ENCODE data around the gene SUMO2. TPM values are rescaled to one million over a fixed set of nuclear protein-coding genes. Genes with fewer than 3 reads are reported as not detected.

SUMO2 gene
- total RNA-seq, 1 experiment from 2014 or later = 859 TPM

- ATAC-seq (no peak), DNase-seq (ENCODE audit: low read depth, low spot score) (no peak)
- Histone ChIP-seq H3K36me3 (ENCODE audit: control insufficient read depth in 1 of 2, insufficient read depth in 2 of 2, low read length in 2 of 2) (peaks cover 19 to 28% of the 10 kb centered on the region in 2 experiments), H3K4me3 (replicated peaks in 1 of 2; ENCODE audit: low read depth in 1 of 2, low read length in 2 of 2) (peak overlapping the region; percentile 76 to 89), H2AFZ (ENCODE audit: low read depth, low read length, poor library complexity, severe bottlenecking) (no peak overlapping the region), H3K27me3 (ENCODE audit: insufficient read depth, low read length) (no peaks in the 10 kb centered on the region), H3K4me1 (ENCODE audit: control insufficient read depth in 1 of 2, insufficient read depth in 2 of 2, low read length in 2 of 2) (peaks cover 20 to 33% of the 10 kb centered on the region in 2 experiments), H3K9me3 (ENCODE audit: control insufficient read depth in 1 of 2, insufficient read depth in 1 of 2, low read depth in 1 of 2, low read length in 2 of 2) (no peaks in the 10 kb centered on the region), H4K20me1 (ENCODE audit: insufficient read depth) (peaks cover 22% of the 10 kb centered on the region; the same call in 1 of the 2 replicates), H3K4me2 (ENCODE audit: low read length) (peak overlapping the region; percentile 82), H3K9ac (ENCODE audit: low read length) (peak overlapping the region; percentile 98), H3K27ac (ENCODE audit: low read depth, low read length) (peak overlapping the region; percentile 100), H3K9me2 (ENCODE audit: insufficient read depth) (no peaks in the 10 kb centered on the region), H3K79me2 (ENCODE audit: insufficient read depth, low read length) (peaks cover 60% of the 10 kb centered on the region)
- TF ChIP-seq CTCF (IDR thresholded peaks at IDR 0.05 in 2 of 3, conservative IDR thresholded peaks at IDR 0.05 in 1 of 3; ENCODE audit: borderline replicate concordance in 1 of 3, insufficient read depth in 1 of 3, low read depth in 2 of 3, low read length in 2 of 3) = no peak
- no peak for TF ChIP-seq ELF1 (IDR thresholded peaks at IDR 0.05; ENCODE audit: borderline replicate concordance, low read depth)
- TF ChIP-seq CEBPB (IDR thresholded peaks at IDR 0.05; ENCODE audit: low read depth) = no peak
- TF ChIP-seq EZH2 (IDR thresholded peaks at IDR 0.05) = no peak
- TF ChIP-seq SIN3A (IDR thresholded peaks at IDR 0.05; ENCODE audit: low read depth) = peak; percentile 3; the same call in 1 of the 2 replicates
- ChIA-PET POLR2A (no interaction called here), RAD21 (ENCODE audit: low non-redundant PET in 1 of 2, low total read pairs in 2 of 2, uncharacterized antibody in 2 of 2, unreplicated experiment in 2 of 2) (no interaction called here), CTCF (interaction anchor here (1.0 to 2.4 kb wide), 2 partner anchors 10 kb away, joined by 5 to 9 read pairs; no protein-coding TSS in a partner anchor)
- BruUV-seq (replicated peaks) = no TSS peak
- intact Hi-C loops (cut with micrococcal nuclease) = no loop called here
These were observed 996 bp downstream of the SUMO2 start for GRCh38 chr17:75181608-75182318.

DNA sequence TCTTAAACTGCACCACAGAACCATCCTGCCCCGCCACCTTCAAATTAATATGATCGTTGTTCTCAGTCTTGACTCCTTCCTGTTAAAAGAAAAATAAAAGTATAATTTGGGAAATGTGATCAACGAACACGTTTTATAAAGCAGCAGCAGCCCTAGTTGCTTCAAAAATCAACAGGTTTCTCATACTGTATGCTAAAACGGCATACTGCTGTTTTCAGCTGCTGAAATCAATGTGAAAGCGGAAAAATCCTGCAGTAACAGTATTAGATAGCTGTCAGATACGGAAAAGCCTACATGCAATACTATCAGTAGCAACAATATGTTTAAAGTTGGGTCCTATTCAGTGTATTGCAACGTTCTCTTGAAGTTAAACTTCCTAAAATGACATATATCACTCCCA, 1.6 kb downstream of the SUMO2 start:
- Histone ChIP-seq H2AFZ (ENCODE audit: low read depth, low read length, poor library complexity, severe bottlenecking) (no peak overlapping the region), H3K4me1 (ENCODE audit: control insufficient read depth in 1 of 2, insufficient read depth in 2 of 2, low read length in 2 of 2) (peaks cover 20 to 33% of the 10 kb centered on the region in 2 experiments), H4K20me1 (ENCODE audit: insufficient read depth) (peaks cover 27% of the 10 kb centered on the region; the same call in 1 of the 2 replicates), H3K27ac (ENCODE audit: low read depth, low read length) (no peak overlapping the region; the same call in 1 of the 2 replicates), H3K9ac (ENCODE audit: low read length) (peak overlapping the region; percentile 98), H3K36me3 (ENCODE audit: control insufficient read depth in 1 of 2, insufficient read depth in 2 of 2, low read length in 2 of 2) (peaks cover 21 to 34% of the 10 kb centered on the region in 2 experiments), H3K9me2 (ENCODE audit: insufficient read depth) (no peaks in the 10 kb centered on the region), H3K4me3 (replicated peaks in 1 of 2; ENCODE audit: low read depth in 1 of 2, low read length in 2 of 2) (peak overlapping the region; percentile 76 to 89), H3K79me2 (ENCODE audit: insufficient read depth, low read length) (peaks cover 66% of the 10 kb centered on the region), H3K4me2 (ENCODE audit: low read length) (peak overlapping the region; percentile 82), H3K27me3 (ENCODE audit: insufficient read depth, low read length) (no peaks in the 10 kb centered on the region), H3K9me3 (ENCODE audit: control insufficient read depth in 1 of 2, insufficient read depth in 1 of 2, low read depth in 1 of 2, low read length in 2 of 2) (no peaks in the 10 kb centered on the region)
- DNase-seq (ENCODE audit: low read depth, low spot score) (no peak), ATAC-seq (no peak)
- ChIA-PET RAD21 (ENCODE audit: low non-redundant PET in 1 of 2, low total read pairs in 2 of 2, uncharacterized antibody in 2 of 2, unreplicated experiment in 2 of 2) (no interaction called here), CTCF (interaction anchor here (1.2 to 2.4 kb wide), 2 partner anchors 9 to 21 kb away, joined by 3 to 9 read pairs; no protein-coding TSS in a partner anchor), POLR2A (interaction anchor here (0.7 kb wide), 1 partner anchor 308 kb away, joined by 3 read pairs; the partner anchor contains the start of gene FDXR)
- intact Hi-C loops (cut with micrococcal nuclease) = no loop called here
- BruUV-seq (replicated peaks) = TSS peak; percentile 57
- TF ChIP-seq, protein P1, sequence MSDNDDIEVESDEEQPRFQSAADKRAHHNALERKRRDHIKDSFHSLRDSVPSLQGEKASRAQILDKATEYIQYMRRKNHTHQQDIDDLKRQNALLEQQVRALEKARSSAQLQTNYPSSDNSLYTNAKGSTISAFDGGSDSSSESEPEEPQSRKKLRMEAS (IDR thresholded peaks at IDR 0.05) = no peak
- TF ChIP-seq RAD21 (IDR thresholded peaks at IDR 0.05; ENCODE audit: low read depth) (no peak), POLR2AphosphoS5 (IDR thresholded peaks at IDR 0.05; ENCODE audit: low read depth, low read length) (no peak), CBX3 (IDR thresholded peaks at IDR 0.05; ENCODE audit: low read depth) (no peak), ZFX (IDR thresholded peaks at IDR 0.05) (no peak), FOSL1 (IDR thresholded peaks at IDR 0.05; ENCODE audit: low read depth) (no peak)

All from HCT116 (cell line).